Stomach (tissue), 4 donors: ENCODE data around the gene KRTAP21-1.

Experiments
- EP300 ChIP-seq: sonication (generic); formaldehyde crosslinking; IDR thresholded peaks from one replicate; pipeline ENCODE4 v1.6.1; 2017; ENCODE audit warnings: antibody characterized with exemption
- POLR2A ChIP-seq, 4 donors: fragments of 450-650 bp; IDR thresholded peaks; one replicate each; pipeline ENCODE4 v1.6.1; 2016; ENCODE audit warnings: antibody characterized with exemption in 4 of 4, control low read depth in 2 of 4, mild to moderate bottlenecking in 1 of 4, moderate library complexity in 1 of 4
- TF ChIP-seq, protein P1 (sequence below), 7 experiments: fragments of 450-650 bp in 4 of 7; fragments of 200-600 bp in 3 of 7; sonication (generic) in 3 of 7; IDR thresholded peaks; one replicate each; pipeline ENCODE4 v1.5.1; 2016 to 2019; ENCODE audit warnings: antibody characterized with exemption in 7 of 7, control low read depth in 2 of 7, mild to moderate bottlenecking in 1 of 7

DNA sequence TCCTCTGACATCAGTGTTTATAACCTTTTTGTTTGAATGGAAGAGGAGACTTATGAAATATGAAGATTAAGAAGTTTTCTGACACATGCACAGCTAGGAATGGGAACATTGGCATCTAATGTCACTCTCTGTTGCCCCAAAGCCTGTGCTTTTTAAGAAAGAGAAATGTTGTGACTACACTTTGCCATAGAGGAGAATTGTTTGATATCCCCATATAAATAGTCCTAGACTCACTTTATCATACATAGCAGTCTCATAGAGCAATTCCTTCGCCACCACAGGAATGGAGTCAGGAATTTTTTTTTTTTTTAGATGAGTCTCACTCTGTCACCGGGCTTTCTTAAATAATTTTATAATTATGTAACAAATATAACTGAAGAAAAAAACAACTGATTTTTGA lies 38.1 kb downstream of the KRTAP21-1 start:
- TF ChIP-seq, protein P1, sequence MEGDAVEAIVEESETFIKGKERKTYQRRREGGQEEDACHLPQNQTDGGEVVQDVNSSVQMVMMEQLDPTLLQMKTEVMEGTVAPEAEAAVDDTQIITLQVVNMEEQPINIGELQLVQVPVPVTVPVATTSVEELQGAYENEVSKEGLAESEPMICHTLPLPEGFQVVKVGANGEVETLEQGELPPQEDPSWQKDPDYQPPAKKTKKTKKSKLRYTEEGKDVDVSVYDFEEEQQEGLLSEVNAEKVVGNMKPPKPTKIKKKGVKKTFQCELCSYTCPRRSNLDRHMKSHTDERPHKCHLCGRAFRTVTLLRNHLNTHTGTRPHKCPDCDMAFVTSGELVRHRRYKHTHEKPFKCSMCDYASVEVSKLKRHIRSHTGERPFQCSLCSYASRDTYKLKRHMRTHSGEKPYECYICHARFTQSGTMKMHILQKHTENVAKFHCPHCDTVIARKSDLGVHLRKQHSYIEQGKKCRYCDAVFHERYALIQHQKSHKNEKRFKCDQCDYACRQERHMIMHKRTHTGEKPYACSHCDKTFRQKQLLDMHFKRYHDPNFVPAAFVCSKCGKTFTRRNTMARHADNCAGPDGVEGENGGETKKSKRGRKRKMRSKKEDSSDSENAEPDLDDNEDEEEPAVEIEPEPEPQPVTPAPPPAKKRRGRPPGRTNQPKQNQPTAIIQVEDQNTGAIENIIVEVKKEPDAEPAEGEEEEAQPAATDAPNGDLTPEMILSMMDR (IDR thresholded peaks at IDR 0.05): no peak
- no peak for TF ChIP-seq POLR2A (IDR thresholded peaks at IDR 0.05)
- no peak for TF ChIP-seq EP300
